CD4-positive, alpha-beta T cell treated with Interleukin-10 for 1 hour (primary cell): ENCODE data around the gene FYB1.

ENCODE experiments used
- DNase-seq: peaks from one replicate; pipeline ENCODE4 v3.0.0-alpha.2; 2020

Gene FYB1

DNA sequence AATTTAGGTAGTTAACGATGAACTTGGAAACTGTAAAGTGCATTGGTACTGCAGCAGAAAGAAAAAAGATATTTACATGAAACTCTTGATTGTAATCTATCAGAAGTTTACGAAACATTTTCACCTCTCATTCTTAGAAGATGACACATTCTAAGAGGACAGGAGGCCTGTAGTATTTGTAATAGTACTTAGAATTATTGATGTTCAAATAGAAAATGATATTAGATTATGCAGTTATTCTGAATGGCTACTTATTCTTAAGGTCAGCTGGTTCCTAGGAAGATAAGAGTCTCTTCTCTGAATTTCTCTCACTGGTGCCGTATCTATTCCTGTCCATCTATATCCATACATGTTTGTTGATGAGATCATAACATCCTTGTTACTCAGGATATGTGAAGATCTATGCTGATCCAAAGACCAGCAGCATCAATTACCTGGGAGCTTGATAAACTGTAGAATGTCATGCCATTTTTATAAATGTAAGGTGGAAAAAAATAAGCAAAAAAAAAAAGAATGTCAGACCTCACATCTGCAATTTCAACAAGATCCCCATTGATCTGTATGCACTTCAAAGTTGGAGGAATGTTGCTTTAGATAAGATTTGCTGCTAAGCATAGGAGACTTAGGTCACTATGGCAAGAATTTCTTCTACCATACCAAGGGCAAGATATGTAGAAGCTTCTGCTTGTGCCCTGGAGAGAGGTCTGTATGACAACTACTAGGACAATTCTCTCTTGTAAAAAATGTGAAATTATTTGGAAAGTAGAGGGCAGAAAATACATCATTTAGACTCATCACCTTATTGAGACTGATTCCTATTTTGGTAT lies 102.8 kb downstream of the FYB1 start:
- DNase-seq, result no peak

- no peak for DNase-seq
These were observed 103.6 kb downstream of the FYB1 start for GRCh38 chr5:39115644-39116343.

DNA sequence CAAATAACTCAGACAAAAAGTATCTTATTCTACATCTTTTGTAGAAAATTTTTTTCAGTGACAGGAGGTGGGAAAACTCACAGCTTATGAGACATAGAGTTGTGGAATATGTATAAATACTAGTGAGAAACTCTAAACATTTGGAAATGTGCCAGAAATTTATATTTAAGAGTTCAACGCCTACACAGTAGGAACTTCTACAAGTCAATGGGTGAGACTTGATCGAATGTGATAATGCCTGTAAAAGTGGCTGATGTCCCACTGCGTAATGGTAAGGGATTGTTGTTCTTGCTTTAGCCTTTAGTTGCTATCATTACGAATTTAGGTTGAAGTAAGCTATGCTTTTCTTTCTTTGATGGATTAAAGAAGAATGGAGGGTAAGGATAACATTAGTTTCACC lies 105.2 kb downstream of the FYB1 start:
- no peak for DNase-seq

DNA sequence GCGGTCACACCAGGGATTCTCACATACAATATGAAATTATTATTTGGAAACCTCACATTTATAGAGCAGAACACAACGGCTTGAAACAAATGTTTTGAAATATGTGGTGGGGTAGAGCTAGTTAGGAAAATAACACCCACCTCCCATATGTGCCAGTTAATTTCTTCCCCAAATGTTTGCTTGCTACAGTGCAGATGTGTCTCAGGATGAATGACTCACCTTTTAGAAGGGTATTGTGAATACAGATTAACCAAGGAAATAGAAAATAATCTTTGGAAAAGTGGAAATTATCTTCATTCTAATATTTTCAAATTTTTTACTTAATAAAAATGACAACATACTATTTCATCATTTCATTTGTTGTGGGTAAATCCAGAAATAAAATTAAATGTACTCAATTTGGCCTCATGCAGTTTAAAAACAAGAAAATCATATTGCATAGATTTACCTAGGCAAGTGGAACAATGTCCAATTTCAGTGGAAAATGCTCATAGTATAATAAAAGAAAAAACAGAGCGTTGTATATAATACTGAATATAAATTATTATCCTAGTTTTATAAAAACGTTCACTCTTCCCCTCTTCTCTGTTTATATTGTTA lies 105.9 kb downstream of the FYB1 start:
- no peak for DNase-seq

GRCh38 chr5:39109606-39110005 lies 109.8 kb downstream of the FYB1 start:
- DNase-seq, result no peak

- no peak for DNase-seq
These were observed 110.4 kb downstream of the FYB1 start for GRCh38 chr5:39108987-39109386.

- no peak for DNase-seq
These were observed 112.0 kb downstream of the FYB1 start for GRCh38 chr5:39107350-39107749.

- DNase-seq, result peak; percentile 19
These were observed 113.0 kb downstream of the FYB1 start for GRCh38 chr5:39106322-39106721.

DNA sequence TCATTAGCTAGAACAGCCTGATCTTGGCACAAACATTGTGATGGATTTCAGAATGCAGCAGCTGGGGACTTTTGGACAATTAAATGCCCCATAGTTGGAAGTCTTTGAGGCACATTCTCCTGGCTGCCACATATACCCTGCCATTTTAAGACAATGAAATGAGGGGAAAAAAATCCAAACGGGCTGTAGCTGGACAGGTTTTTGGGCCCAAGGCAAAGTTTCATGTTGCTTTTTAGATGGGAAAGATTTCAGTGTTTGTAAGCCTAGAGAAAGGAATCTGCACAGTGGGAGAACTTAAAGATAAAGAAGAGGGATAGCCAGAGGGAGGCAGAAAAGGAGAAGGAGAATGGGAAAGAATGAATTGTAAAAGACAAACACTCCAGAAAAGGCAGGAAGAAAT lies 115.1 kb downstream of the FYB1 start:
- DNase-seq, result no peak

DNA sequence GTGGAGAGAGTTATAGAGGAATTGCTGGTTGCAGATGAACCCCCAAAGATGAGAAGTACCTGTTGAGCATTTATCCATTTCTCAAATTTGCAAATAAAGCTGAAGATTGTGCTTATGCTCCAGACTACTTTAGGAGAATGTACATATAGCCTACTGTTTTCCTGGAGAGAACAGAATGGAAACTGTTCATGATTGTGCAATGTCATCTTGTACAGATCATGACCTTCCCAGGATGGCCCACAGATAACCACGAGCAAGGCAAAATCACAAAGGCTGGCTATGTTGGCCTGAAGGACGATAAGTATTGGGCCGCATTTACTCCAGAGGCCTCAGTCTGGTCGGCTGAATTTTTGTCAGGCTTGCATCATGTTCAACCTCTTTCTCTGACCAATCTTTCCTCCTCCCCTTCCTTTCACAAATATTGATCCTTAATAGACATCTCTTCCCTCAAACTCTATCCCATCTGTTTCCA lies 116.6 kb downstream of the FYB1 start:
- DNase-seq, result no peak

DNA sequence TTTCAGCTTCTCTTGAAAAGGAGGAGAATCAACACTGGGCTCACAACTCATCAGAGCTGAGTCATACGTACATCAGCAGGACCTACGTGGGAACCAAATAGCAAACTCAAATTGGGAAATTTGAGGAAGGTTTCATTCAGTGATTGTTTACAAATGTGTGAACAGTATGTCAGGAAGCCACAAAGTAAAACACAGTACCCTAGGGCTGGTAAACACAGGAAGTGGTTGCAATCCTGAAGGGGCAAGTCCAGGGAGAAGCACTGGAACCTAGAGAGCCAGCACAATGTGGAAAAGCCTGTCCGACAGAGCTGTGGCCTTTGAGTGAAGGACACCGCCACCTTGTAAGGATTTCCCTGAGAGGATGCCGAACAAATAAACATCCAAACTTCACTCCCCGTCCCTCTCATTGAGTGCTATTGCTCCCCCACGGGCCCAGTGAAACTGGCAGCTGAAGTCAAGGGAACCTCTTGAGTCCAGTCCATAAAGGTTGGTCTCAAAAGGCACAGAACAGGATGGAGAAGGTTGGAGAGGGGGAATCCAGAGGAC lies 118.4 kb downstream of the FYB1 start:
- DNase-seq, result no peak

- no peak for DNase-seq
These were observed 119.0 kb downstream of the FYB1 start for GRCh38 chr5:39100301-39100850.

DNA sequence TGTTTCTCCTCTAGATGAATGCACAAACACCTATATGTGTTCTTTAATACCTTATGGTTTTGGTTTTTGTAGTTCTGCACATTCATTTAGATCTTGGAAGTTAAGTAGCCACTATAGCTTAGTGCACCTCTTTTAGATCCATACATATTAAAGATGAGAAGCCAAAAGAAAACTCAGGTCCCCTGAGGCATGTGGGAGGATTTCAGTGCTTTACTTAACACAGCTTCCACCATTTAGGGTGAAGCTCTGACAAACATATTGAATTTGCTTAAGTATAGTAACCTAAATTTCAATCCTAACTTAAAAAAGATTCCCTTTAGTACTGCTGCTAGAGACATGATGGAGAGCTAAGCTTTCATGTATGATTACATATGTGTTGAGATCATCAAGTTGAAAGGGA lies 119.5 kb downstream of the FYB1 start:
- DNase-seq, result no peak

GRCh38 chr5:39093352-39093751 lies 126.0 kb downstream of the FYB1 start:
- no peak for DNase-seq

DNA sequence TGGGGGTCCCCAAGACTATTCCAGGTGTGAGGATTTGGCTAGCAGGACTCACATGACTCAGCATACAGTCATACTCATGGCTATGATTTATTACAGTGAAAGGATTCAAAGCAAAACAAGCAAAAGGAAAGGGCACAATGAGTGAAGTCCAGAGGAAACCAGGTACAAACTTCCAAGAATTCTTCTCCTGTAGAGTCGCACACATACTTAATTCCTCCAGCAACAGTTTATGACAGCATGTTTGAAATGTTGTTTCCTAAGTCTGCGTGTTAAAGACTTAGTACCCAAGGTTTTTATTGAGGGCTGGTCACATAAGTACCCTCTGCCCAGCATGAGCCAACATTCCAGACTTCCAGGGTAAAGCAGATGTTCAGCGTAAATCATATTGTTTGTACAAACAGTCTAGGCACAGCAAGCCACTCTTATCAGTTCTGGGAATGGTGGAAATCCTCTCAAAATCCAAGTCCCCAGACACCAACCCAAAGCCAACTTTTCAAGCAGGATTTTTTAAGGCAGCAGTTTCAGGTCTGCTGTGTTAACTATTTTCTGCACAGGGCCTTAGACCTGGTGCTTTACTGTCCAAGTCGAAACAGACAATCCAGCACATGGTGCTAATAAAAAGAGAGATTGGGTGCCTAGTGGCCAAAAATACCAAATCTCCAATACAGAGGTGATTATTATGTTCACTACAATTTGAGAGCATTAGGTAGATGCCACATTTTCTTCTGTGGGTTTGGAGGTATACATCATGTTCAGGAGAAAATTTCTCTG lies 126.6 kb downstream of the FYB1 start:
- DNase-seq, result no peak

DNA sequence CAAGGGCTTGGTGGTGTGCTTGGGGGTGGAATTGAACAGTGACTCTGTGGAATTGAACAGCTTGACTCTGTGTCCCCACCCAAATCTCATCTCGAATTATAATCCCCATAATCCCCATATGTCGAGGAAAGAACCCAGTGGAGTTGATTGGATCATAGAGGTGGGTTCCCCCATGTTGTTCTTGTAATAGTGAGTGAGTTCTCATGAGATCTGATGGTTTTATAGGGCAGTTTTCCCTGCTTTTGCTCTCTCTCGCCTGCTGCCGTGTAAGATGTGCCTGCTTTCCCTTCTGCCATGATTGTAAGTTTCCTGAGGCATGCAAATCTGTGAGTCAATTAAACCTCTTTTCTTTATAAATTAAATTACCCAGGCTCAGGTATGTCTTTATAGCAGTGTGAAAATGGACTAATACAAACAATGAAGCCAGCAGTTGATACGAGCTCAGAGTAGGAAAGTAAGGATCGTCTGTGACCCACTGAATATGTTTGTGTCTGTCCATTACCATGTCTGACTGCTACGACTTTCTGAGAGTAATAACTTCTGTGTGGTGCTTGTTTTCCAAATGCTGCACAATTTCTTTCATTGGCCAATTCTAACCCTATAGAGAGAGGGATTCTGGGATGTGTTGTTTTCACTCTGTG lies 127.3 kb downstream of the FYB1 start:
- no peak for DNase-seq

DNA sequence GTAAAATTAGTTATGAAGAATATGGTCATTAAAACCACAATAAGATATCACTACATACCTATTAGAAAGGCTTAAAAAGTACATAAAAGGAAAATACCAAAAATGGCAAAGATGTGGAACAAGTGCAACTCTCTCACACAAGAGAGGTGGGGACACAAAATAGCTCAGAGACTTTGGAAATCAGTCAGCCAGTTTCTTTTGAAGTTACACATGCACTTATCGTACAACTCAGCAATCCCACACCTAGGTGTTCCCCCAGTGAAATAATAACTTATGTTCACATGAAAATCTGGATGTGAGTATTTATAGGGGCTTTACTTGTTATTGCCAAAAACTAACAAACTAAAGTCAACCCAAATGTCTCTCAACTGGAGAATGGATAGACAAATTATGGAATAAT lies 135.4 kb downstream of the FYB1 start:
- DNase-seq, result no peak

DNA sequence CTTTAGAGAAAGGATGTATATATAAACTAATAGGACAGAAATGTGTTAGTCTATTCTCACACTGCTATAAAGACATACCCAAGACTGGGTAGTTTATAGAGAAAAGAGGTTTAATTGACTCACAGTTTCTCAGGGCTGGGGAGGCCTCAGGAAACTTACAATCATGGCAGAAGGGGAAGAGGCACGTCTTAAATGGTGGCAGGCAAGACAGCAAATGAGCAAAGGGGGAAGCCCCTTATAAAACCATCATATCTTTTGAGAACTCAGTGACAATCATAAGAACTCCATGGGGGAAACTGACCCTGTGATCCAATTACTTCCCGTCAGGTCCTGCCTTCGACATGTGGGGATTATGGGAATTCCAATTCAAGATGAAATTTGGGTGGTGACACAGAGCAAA lies 136.4 kb downstream of the FYB1 start:
- no peak for DNase-seq

DNA sequence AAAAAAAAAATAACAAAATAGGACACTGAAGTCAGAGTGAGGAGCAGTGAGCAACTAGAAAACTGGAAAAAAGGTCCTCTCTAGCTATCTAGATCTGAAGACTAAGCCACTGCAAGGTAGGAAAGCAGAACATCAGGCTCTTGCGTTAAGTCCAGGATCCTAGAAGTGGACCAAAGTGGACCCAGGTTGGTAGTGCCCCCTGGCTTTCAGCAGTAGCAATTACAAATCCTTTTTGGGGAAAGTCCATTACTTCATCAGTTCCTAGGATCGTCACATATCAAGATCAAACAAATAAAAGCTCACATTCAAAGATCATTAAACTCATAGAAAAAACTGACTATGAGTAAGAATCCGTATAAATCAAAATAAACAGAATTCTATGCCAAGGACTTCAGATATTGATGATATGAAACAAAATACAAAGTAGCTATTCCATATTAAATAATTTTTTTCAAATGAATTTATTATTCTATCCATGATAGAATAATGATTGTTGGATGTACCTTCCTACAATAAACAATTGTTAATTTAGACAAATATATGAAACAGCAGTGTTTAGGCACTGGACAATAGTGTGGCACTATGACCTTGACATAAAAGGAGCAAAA lies 138.7 kb downstream of the FYB1 start:
- peak; percentile 63 for DNase-seq

DNA sequence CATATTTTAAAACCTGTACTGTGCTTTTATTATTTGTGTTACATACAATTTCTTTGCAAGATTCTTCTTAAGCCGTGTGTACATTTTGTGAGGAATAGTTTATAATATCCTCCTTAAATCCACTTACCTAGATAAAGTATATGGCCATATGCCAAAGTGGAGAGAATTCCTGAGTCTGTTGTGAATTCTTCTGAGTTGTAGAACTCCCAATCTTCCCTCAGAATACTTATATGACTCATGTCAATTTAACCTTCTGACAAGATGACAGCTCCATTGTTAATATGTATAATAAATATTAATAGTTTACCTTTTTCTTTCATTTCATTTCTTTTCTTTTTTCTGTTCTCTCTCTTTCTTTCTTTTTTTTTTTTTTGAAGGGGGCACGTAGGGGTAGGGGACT lies 139.2 kb downstream of the FYB1 start:
- DNase-seq, result no peak

- no peak for DNase-seq
These were observed 140.2 kb downstream of the FYB1 start for GRCh38 chr5:39079147-39079546.
